ENCODE measurements around the gene ANKHD1. TPM values are rescaled to one million over a fixed set of nuclear protein-coding genes. Genes with fewer than 3 reads are reported as not detected.

ANKHD1 gene
- total RNA-seq, 1 donor from 2014 or later: 59.7 TPM

GRCh38 chr5:140588311-140589070 is 186.9 kb downstream of the ANKHD1 start:
- no peak for DNase-seq (ENCODE audit: extremely low read depth, low read depth, low spot score)

Other genes with a start within 250 kb of the ANKHD1 start
- gene CYSTM1, start 226.6 kb upstream of the ANKHD1 start, total RNA-seq: 61.0 and 86.3 TPM in 2 replicates
- 117 and 166 TPM in 2 replicates for gene PFDN1, start 98.7 kb upstream of the ANKHD1 start, total RNA-seq
- 59.6 and 86.3 TPM in 2 replicates for gene HBEGF, start 55.2 kb upstream of the ANKHD1 start, total RNA-seq
- gene SLC4A9, start 41.6 kb upstream of the ANKHD1 start, total RNA-seq: 0.06 TPM in 1 of 2 replicates, not detected in the other
- gene EIF4EBP3, start 145.8 kb downstream of the ANKHD1 start, total RNA-seq: 1.3 and 3.0 TPM in 2 replicates
- gene SRA1, start 155.6 kb downstream of the ANKHD1 start, total RNA-seq: 24.3 and 38.4 TPM in 2 replicates
- 10.4 and 16.5 TPM in 2 replicates for gene APBB3, start 162.8 kb downstream of the ANKHD1 start, total RNA-seq
- gene SLC35A4, start 163.0 kb downstream of the ANKHD1 start, total RNA-seq: 42.1 and 47.1 TPM in 2 replicates
- 0.23 TPM in 1 of 2 replicates, not detected in the other for gene CD14, start 231.3 kb downstream of the ANKHD1 start, total RNA-seq
- 31.9 and 49.7 TPM in 2 replicates for gene TMCO6, start 237.6 kb downstream of the ANKHD1 start, total RNA-seq
- 44.9 and 58.9 TPM in 2 replicates for gene NDUFA2, start 245.8 kb downstream of the ANKHD1 start, total RNA-seq
- 76.4 and 90.9 TPM in 2 replicates for gene IK, start 246.0 kb downstream of the ANKHD1 start, total RNA-seq

Data from glomerular endothelial cell (primary cell).